C4-2B (cell line): ENCODE results near the gene DOCK3.
"Not testable (repeated sequence)": the region's sequence is repeated elsewhere in the genome, so short reads cannot be mapped to it uniquely, and the experiment has no call there.

Source experiments
- H3K27ac ChIP-seq: fragments of 450-650 bp; 2 replicates; pipeline ENCODE4 v1.5.1; 2017
- ZFX ChIP-seq: fragments of 450-650 bp; IDR thresholded peaks from 2 replicates; pipeline ENCODE4 v1.6.1; 2017
- TF ChIP-seq, protein P1 (sequence below): fragments of 450-650 bp; conservative IDR thresholded peaks from 2 replicates; pipeline ENCODE4 v1.5.1; 2017; ENCODE audit warnings: mild to moderate bottlenecking

Gene DOCK3

GRCh38 chr3:51216291-51216690 is 541.6 kb downstream of the DOCK3 start:
- no peak overlapping the region for H3K27ac ChIP-seq
- TF ChIP-seq ZFX, result no peak
- TF ChIP-seq, protein P1, sequence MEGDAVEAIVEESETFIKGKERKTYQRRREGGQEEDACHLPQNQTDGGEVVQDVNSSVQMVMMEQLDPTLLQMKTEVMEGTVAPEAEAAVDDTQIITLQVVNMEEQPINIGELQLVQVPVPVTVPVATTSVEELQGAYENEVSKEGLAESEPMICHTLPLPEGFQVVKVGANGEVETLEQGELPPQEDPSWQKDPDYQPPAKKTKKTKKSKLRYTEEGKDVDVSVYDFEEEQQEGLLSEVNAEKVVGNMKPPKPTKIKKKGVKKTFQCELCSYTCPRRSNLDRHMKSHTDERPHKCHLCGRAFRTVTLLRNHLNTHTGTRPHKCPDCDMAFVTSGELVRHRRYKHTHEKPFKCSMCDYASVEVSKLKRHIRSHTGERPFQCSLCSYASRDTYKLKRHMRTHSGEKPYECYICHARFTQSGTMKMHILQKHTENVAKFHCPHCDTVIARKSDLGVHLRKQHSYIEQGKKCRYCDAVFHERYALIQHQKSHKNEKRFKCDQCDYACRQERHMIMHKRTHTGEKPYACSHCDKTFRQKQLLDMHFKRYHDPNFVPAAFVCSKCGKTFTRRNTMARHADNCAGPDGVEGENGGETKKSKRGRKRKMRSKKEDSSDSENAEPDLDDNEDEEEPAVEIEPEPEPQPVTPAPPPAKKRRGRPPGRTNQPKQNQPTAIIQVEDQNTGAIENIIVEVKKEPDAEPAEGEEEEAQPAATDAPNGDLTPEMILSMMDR, result no peak

- TF ChIP-seq, protein P1, result no peak
- TF ChIP-seq ZFX, result no peak
- no peak overlapping the region for H3K27ac ChIP-seq
These were observed 547.2 kb downstream of the DOCK3 start for GRCh38 chr3:51221959-51222358.

DNA sequence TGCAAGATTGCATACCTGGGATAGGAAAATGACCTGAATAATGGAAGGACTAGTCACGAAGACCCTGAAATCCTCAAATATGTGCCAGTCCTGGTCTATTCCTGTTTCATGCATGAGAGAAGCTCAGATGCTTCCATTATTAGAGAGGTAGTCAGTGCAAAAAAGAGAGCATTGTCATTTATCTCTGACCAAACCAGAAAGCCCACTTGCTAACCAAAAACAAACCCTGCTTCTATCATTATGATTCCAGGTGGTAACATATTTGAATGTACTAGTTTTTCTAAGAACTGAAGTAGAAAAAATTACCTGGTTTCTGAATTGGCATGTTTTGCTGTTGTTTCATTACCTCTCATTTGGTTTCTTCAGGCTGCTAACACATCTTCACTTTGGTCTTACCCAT is 549.6 kb downstream of the DOCK3 start:
- no peak for TF ChIP-seq ZFX
- TF ChIP-seq, protein P1, result no peak
- H3K27ac ChIP-seq, result no peak overlapping the region

GRCh38 chr3:51224843-51225242 is 550.1 kb downstream of the DOCK3 start:
- no peak overlapping the region for H3K27ac ChIP-seq
- TF ChIP-seq, protein P1, result no peak
- TF ChIP-seq ZFX, result no peak

GRCh38 chr3:51242939-51243338 is 568.2 kb downstream of the DOCK3 start:
- no peak for TF ChIP-seq ZFX
- TF ChIP-seq, protein P1, result no peak
- H3K27ac ChIP-seq, result no peak overlapping the region

GRCh38 chr3:51243924-51244323 is 569.2 kb downstream of the DOCK3 start:
- TF ChIP-seq, protein P1, result no peak
- no peak for TF ChIP-seq ZFX
- no peak overlapping the region for H3K27ac ChIP-seq

GRCh38 chr3:51245867-51246266 is 571.1 kb downstream of the DOCK3 start:
- H3K27ac ChIP-seq, result no peak overlapping the region
- TF ChIP-seq, protein P1, result no peak
- no peak for TF ChIP-seq ZFX

DNA sequence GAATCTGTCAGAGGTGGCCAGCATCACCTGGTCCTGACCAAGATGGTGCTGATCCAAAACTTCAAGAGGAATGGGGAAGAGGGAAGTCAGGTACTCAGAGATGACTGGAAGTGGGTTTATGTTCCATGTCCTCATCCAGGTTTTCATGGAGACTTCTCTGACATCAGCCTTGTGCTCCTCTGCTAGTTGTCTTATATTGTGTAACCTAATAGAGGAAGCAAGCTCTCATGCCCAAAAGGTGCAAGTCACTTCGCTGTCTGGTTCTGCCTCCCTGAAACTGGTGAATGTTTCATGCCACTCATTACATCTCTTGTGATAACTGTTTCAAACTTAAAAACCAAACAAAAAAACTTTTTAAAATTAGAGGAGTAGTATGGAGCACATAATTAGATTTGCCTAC is 583.1 kb downstream of the DOCK3 start:
- TF ChIP-seq, protein P1, result no peak
- no peak for TF ChIP-seq ZFX
- no peak overlapping the region for H3K27ac ChIP-seq

DNA sequence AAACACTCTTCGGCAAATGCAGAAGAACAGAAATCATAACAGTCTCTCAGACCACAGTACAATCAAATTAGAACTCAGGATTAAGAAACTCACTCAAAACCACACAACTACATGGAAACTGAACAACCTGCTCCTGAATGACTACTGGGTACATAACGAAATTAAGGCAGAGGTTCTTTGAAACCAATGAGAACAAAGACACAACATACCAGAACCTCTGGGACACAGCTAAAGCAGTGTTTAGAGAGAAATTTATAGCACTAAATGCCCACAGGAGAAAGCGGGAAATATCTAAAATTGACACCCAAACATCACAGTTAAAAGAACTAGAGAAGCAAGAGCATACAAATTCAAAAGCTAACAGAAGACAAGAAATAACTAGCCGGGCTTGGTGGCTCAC is 589.4 kb downstream of the DOCK3 start:
- not testable (repeated sequence) for H3K27ac ChIP-seq
